Keratinocyte (primary cell): ENCODE data around the gene GRIK2. TPM values are rescaled to one million over a fixed set of nuclear protein-coding genes. Genes with fewer than 3 reads are reported as not detected.

Experiments
- DNase-seq: peaks from one replicate; pipeline ENCODE4 v3.0.0-alpha.2; 2011; ENCODE audit warnings: low read depth, missing footprints, low spot score
- FAIRE-seq: peaks from 2 replicates; lab custom pipeline; 2011; peaks lifted over from hg19 to GRCh38; lab: Jason Lieb, UNC
- H2AFZ ChIP-seq: 2 replicates; pipeline ENCODE4 v1.6.0; 2012; ENCODE audit warnings: low read length, control low read depth, inconsistent platforms; ENCODE audit not compliant: control insufficient read depth
- H3K27ac ChIP-seq: 2 replicates; pipeline ENCODE4 v1.5.1; 2011; ENCODE audit warnings: low read length; ENCODE audit not compliant: control insufficient read depth, insufficient read depth
- H3K27me3 ChIP-seq: 3 replicates; pipeline ENCODE4 v1.6.0; 2011; ENCODE audit warnings: low read length; ENCODE audit not compliant: control insufficient read depth, insufficient read depth; ENCODE audit errors: extremely low read depth
- H3K36me3 ChIP-seq, 2 experiments: 2 replicates in 1 of 2; 3 replicates in 1 of 2; pipeline ENCODE4 v1.5.1; 2011; ENCODE audit warnings: low read length in 2 of 2, mild to moderate bottlenecking in 1 of 2; ENCODE audit not compliant: control insufficient read depth in 2 of 2, insufficient read depth in 2 of 2; ENCODE audit errors: extremely low read depth in 1 of 2
- H3K4me1 ChIP-seq: 3 replicates; pipeline ENCODE4 v1.5.1; 2011; ENCODE audit warnings: low read length; ENCODE audit not compliant: control insufficient read depth, insufficient read depth; ENCODE audit errors: extremely low read depth
- H3K4me2 ChIP-seq: 3 replicates; pipeline ENCODE4 v1.6.0; 2011; ENCODE audit warnings: low read depth, low read length; ENCODE audit not compliant: control insufficient read depth, insufficient read depth; ENCODE audit errors: extremely low read depth
- H3K4me3 ChIP-seq, 3 experiments: fragments of 200-600 bp in 1 of 3; sonication (generic) in 1 of 3; 2 replicates in 2 of 3; 3 replicates in 1 of 3; pipeline ENCODE4 v1.5.1; 2011 to 2016; ENCODE audit warnings: low read length in 3 of 3, mild to moderate bottlenecking in 3 of 3, control low read depth in 2 of 3, inconsistent platforms in 1 of 3, low read depth in 1 of 3, mixed read lengths in 1 of 3, mixed run types in 1 of 3, moderate library complexity in 1 of 3; ENCODE audit not compliant: control insufficient read depth in 2 of 3, insufficient read depth in 2 of 3; ENCODE audit errors: extremely low read depth in 1 of 3
- H3K79me2 ChIP-seq: 2 replicates; pipeline ENCODE4 v1.6.0; 2012; ENCODE audit warnings: low read length; ENCODE audit not compliant: control insufficient read depth, insufficient read depth
- H3K9ac ChIP-seq: 3 replicates; pipeline ENCODE4 v1.6.0; 2011; ENCODE audit warnings: low read length; ENCODE audit not compliant: control insufficient read depth, insufficient read depth; ENCODE audit errors: extremely low read depth
- H3K9me1 ChIP-seq: 3 replicates; pipeline ENCODE4 v1.6.0; 2011; ENCODE audit warnings: low read length; ENCODE audit not compliant: control insufficient read depth, insufficient read depth; ENCODE audit errors: extremely low read depth
- H3K9me3 ChIP-seq: 2 replicates; pipeline ENCODE4 v1.5.1; 2012; ENCODE audit warnings: low read depth, low read length; ENCODE audit not compliant: control insufficient read depth
- H4K20me1 ChIP-seq: 3 replicates; pipeline ENCODE4 v1.6.0; 2011; ENCODE audit warnings: low read length; ENCODE audit not compliant: control insufficient read depth, insufficient read depth; ENCODE audit errors: extremely low read depth
- CTCF ChIP-seq, 3 experiments: IDR thresholded peaks in 1 of 3; conservative IDR thresholded peaks in 1 of 3; optimal IDR thresholded peaks in 1 of 3; 2 replicates in 2 of 3; 3 replicates in 1 of 3; pipeline versions ENCODE3 to v1.5.1; 2011; ENCODE audit warnings: low read length in 3 of 3, mild to moderate bottlenecking in 3 of 3, moderate library complexity in 2 of 3, control low read depth in 1 of 3, inconsistent platforms in 1 of 3; ENCODE audit not compliant: insufficient read depth in 2 of 3; ENCODE audit errors: extremely low read depth in 1 of 3
- EZH2 ChIP-seq: IDR thresholded peaks from one replicate; pipeline ENCODE4 v1.6.1; 2012; ENCODE audit warnings: inconsistent platforms, mild to moderate bottlenecking, low read length, moderate library complexity
- dilution Hi-C: fragments of 300-500 bp; cut with MboI; formaldehyde crosslinking; loops from one replicate; pipeline ENCODE4 v1.7.0; 2020; ENCODE audit warnings: low sequenced_read_pairs; ENCODE audit not compliant: extremely low pct_ligation_motif_present
- polyA plus RNA-seq, 5 experiments: library from polyadenylated mRNA; depleted of rRNA in 3 of 5; stranded (reverse) in 3 of 5; stranded (forward) in 1 of 5; unstranded in 1 of 5; fragments of >200 nt; gene quantifications; 1 replicate in 1 of 5; 2 replicates in 3 of 5; 3 replicates in 1 of 5; pipeline versions ENCODE4 v1.2.1 to v1.2.3, GENCODE V29; 2011 to 2012; ENCODE audit warnings: missing spikeins in 2 of 5, low read depth in 1 of 5, low replicate concordance in 1 of 5

The GRIK2 gene
- polyA plus RNA-seq, 1 donor (not counting 4 experiments of a cell fraction or from before 2014, with no cell fraction given), result 0.01 TPM

DNA sequence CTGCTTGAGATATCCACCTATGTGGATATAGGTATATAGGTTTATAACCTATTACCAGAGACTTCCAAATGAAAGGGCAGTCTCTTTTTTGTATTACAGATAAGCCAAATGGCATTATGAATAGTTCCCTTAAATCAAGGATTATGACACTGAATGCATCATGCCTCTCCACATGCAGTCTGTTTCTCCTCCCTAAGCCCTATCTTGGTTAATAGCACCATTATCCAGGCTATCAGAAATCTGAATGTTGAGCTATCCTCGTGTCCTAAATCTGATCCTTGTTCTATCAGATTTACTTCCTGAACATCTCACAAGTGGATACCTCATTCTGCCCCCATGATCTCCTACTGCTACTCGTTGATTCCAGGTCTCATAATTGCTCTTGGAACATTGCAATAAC, 138.0 kb downstream of the GRIK2 start:
- no peak overlapping the region for H3K9ac ChIP-seq
- H3K27me3 ChIP-seq, result no peaks in the 10 kb centered on the region
- DNase-seq (no peak), FAIRE-seq (no peak)
- H3K27ac ChIP-seq, result no peak overlapping the region
- no peaks in the 10 kb centered on the region for H3K36me3 ChIP-seq
- H3K4me1 ChIP-seq, result no peaks in the 10 kb centered on the region
- no peaks in the 10 kb centered on the region for H3K79me2 ChIP-seq
- no peaks in the 10 kb centered on the region for H4K20me1 ChIP-seq
- H3K4me2 ChIP-seq, result no peak overlapping the region
- H3K4me3 ChIP-seq, result no peak overlapping the region
- no peak for TF ChIP-seq CTCF (optimal IDR thresholded peaks at IDR 0.05 in 1 of 3, IDR thresholded peaks at IDR 0.05 in 1 of 3, conservative IDR thresholded peaks at IDR 0.05 in 1 of 3; ENCODE audit: extremely low read depth in 1 of 3, insufficient read depth in 2 of 3, low read length in 3 of 3)
- no peak for TF ChIP-seq EZH2
- no peaks in the 10 kb centered on the region for H3K9me1 ChIP-seq
- dilution Hi-C loops, result no loop called here
- H2AFZ ChIP-seq, result no peak overlapping the region
- no peaks in the 10 kb centered on the region for H3K9me3 ChIP-seq

GRCh38 chr6:101534386-101534785, 140.9 kb downstream of the GRIK2 start:
- Histone ChIP-seq H3K4me2 (no peak overlapping the region), H4K20me1 (no peaks in the 10 kb centered on the region), H3K4me1 (peaks cover 2% of the 10 kb centered on the region), H2AFZ (no peak overlapping the region), H3K79me2 (no peaks in the 10 kb centered on the region), H3K9ac (no peak overlapping the region), H3K27me3 (no peaks in the 10 kb centered on the region), H3K27ac (no peak overlapping the region), H3K36me3 (no peaks in the 10 kb centered on the region), H3K4me3 (no peak overlapping the region), H3K9me1 (no peaks in the 10 kb centered on the region), H3K9me3 (no peaks in the 10 kb centered on the region)
- DNase-seq (no peak), FAIRE-seq (no peak)
- TF ChIP-seq CTCF (optimal IDR thresholded peaks at IDR 0.05 in 1 of 3, IDR thresholded peaks at IDR 0.05 in 1 of 3, conservative IDR thresholded peaks at IDR 0.05 in 1 of 3; ENCODE audit: extremely low read depth in 1 of 3, insufficient read depth in 2 of 3, low read length in 3 of 3), result no peak
- no peak for TF ChIP-seq EZH2
- dilution Hi-C loops, result no loop called here
